Adrenal gland (tissue), 19 donors: ENCODE measurements around the gene GDPD4. TPM values are rescaled to one million over a fixed set of nuclear protein-coding genes. Genes with fewer than 3 reads are reported as not detected.

ENCODE experiments used
- DNase-seq, 7 donors: peaks; one replicate each; pipeline ENCODE4 v3.0.0-alpha.2; 2019 to 2020
- H3K27ac ChIP-seq, 5 donors: fragments of 200-600 bp; sonication (generic) in 4 of 5; 1 replicate in 3 of 5; 2 replicates in 2 of 5; pipeline versions ENCODE4 v1.5.1 to v1.8.0; 2016 to 2020; ENCODE audit warnings: mild to moderate bottlenecking in 1 of 5
- H3K27me3 ChIP-seq: fragments of 200-600 bp; 2 replicates; pipeline ENCODE4 v1.8.0; 2021
- H3K36me3 ChIP-seq, 2 donors: fragments of 200-600 bp; replicated peaks in 1 of 2; 1 replicate in 1 of 2; 2 replicates in 1 of 2; pipeline versions ENCODE4 v1.5.1 to v1.8.0; 2018 to 2022
- H3K4me1 ChIP-seq, 2 donors: fragments of 200-600 bp; replicated peaks in 1 of 2; 1 replicate in 1 of 2; 2 replicates in 1 of 2; pipeline versions ENCODE4 v1.5.1 to v1.8.0; 2018 to 2021
- H3K4me3 ChIP-seq, 4 donors: fragments of 200-600 bp; sonication (generic) in 3 of 4; one replicate each; pipeline ENCODE4 v1.5.1; 2016 to 2018
- H3K9me3 ChIP-seq, 3 donors: fragments of 200-600 bp; sonication (generic) in 1 of 3; replicated peaks in 1 of 3; 1 replicate in 2 of 3; 2 replicates in 1 of 3; pipeline versions ENCODE4 v1.5.1 to v1.8.0; 2016 to 2021
- POLR2A ChIP-seq, 2 donors: fragments of 450-650 bp; IDR thresholded peaks; one replicate each; pipeline ENCODE4 v1.6.1; 2017; ENCODE audit warnings: antibody characterized with exemption in 2 of 2, mild to moderate bottlenecking in 2 of 2, moderate library complexity in 1 of 2
- WGBS, 4 donors: extraction: QIAGEN DNeasy Blood & Tissue Kit in 2 of 4; methylation state at CpG; one replicate each; pipeline versions ENCODE4 v1.1.5 to v1.1.7; 2013 to 2017; 5-methylcytosine and 5-hydroxymethylcytosine counted together
- intact Hi-C, 2 donors: fragments of 100-400 bp; cut with DNase I; formaldehyde crosslinking; loops; one replicate each; pipeline versions ENCODE4 v1.14.1 to v1.15.0; 2022 to 2023
- long read RNA-seq, 10 donors: library from polyadenylated mRNA in 3 of 10; unstranded in 2 of 10; stranded (forward) in 1 of 10; transcript quantifications; one replicate each; pipeline ENCODE4 v2.0.0 and lab custom pipeline, GENCODE V29; 2021 to 2026
- polyA plus RNA-seq, 3 donors: library from polyadenylated mRNA; stranded (reverse); fragments of 200-250 nt in 2 of 3; fragments of 350-450 nt in 1 of 3; fragmentation: Illumina TruSeq in 1 of 3; extraction: RNeasy Lipid Tissue Mini Kit (QIAGEN cat#74804) in 1 of 3; gene quantifications; one replicate each; pipeline ENCODE4 v1.2.3, GENCODE V29; 2013 to 2014
- total RNA-seq, 9 donors: library from RNA; depleted of rRNA in 4 of 9; stranded (reverse); fragments of >200 nt in 4 of 9; fragments of 120-200 nt in 1 of 9; fragmentation: NEBNext Ultra II Directional in 1 of 9; extraction: Animal tissue kit (Norgen Biotek cat#: 25700) in 1 of 9; gene quantifications; one replicate each; pipeline versions ENCODE4 v1.1.0 to v1.2.4, GENCODE V29; 2013 to 2023
- TF ChIP-seq, protein P1 (sequence below), 6 experiments: fragments of 450-650 bp in 4 of 6; fragments of 200-600 bp in 2 of 6; sonication (generic) in 1 of 6; IDR thresholded peaks; 1 replicate in 5 of 6; 2 replicates in 1 of 6; pipeline versions ENCODE4 v1.5.1 to v1.8.0; 2016 to 2021; ENCODE audit warnings: antibody characterized with exemption in 6 of 6, mild to moderate bottlenecking in 2 of 6, moderate library complexity in 1 of 6
- donor health status: healthy with polysubstance abuse.
- donor health status: Bipolar disorder and iron deficiency.
- donor health status: DM: yes; HTN: yes; CAD: no.
- donor health status: DM: no; HTN: no; CAD: no.
- donor health status: DM: no; HTN: no; CAD: no.
- donor health status: DM: yes; HTN: yes; CAD: no.

The GDPD4 gene
- total RNA-seq (1 to 10 TPM in 1 of 9 donors, not detected in 8; 2.3 TPM), polyA plus RNA-seq (under 1 TPM in 1 of 3 donors, not detected in 2; 0.88 TPM)
- long read RNA-seq, donor 1, result 0 reads
- long read RNA-seq, donor 2, result 0 reads
- long read RNA-seq, donor 3, result 0 reads
- long read RNA-seq, donor 4, result 0 reads
- long read RNA-seq, donor 5, result 0 reads
- long read RNA-seq, donor 6, result 0 reads
- long read RNA-seq, donor 7, result 0 reads
- long read RNA-seq, donor 8, result 0 reads
- long read RNA-seq, donor 9, result 0 reads
- long read RNA-seq, donor 10, result 0 reads

- WGBS, 4 donors, result 81 to 90% (median 85%) methylated on average over 9 to 15 of the region's 15 CpGs
- Histone ChIP-seq H3K27ac (no peak within 1 kb of the TSS), H3K4me1 (no peaks in the 10 kb centered on the region), H3K9me3 (no peaks in the 10 kb centered on the region), H3K4me3 (no peak within 1 kb of the TSS), H3K27me3 (no peaks in the 10 kb centered on the region), H3K36me3 (no peaks in the 10 kb centered on the region)
- no peak for TF ChIP-seq POLR2A (IDR thresholded peaks at IDR 0.05)
- TF ChIP-seq, protein P1, sequence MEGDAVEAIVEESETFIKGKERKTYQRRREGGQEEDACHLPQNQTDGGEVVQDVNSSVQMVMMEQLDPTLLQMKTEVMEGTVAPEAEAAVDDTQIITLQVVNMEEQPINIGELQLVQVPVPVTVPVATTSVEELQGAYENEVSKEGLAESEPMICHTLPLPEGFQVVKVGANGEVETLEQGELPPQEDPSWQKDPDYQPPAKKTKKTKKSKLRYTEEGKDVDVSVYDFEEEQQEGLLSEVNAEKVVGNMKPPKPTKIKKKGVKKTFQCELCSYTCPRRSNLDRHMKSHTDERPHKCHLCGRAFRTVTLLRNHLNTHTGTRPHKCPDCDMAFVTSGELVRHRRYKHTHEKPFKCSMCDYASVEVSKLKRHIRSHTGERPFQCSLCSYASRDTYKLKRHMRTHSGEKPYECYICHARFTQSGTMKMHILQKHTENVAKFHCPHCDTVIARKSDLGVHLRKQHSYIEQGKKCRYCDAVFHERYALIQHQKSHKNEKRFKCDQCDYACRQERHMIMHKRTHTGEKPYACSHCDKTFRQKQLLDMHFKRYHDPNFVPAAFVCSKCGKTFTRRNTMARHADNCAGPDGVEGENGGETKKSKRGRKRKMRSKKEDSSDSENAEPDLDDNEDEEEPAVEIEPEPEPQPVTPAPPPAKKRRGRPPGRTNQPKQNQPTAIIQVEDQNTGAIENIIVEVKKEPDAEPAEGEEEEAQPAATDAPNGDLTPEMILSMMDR (IDR thresholded peaks at IDR 0.05), result no peak
- no peak for DNase-seq
- intact Hi-C loops, result no loop called here
Observed at GRCh38 chr11:77301510-77301909, at the start of gene GDPD4. GDPD4 (minus strand) TSS chr11:77301686; CDS start chr11:77285137, 16,549 bp downstream.

GRCh38 chr11:77347948-77348347, 46.5 kb upstream of the GDPD4 start:
- DNase-seq, result no peak
- TF ChIP-seq, protein P1 (IDR thresholded peaks at IDR 0.05), result no peak
- no peak for TF ChIP-seq POLR2A (IDR thresholded peaks at IDR 0.05)
- peaks cover 0 to 8% of the 10 kb centered on the region in 2 donors for H3K4me1 ChIP-seq
- H3K9me3 ChIP-seq, result no peaks in the 10 kb centered on the region
- WGBS, 4 donors, result 79 to 88% (median 83%) methylated on average over 2 of the region's 2 CpGs
- H3K27ac ChIP-seq, result no peak overlapping the region
- H3K36me3 ChIP-seq, result no peaks in the 10 kb centered on the region
- intact Hi-C loops, result no loop called here
- no peak overlapping the region for H3K4me3 ChIP-seq
- no peaks in the 10 kb centered on the region for H3K27me3 ChIP-seq

DNA sequence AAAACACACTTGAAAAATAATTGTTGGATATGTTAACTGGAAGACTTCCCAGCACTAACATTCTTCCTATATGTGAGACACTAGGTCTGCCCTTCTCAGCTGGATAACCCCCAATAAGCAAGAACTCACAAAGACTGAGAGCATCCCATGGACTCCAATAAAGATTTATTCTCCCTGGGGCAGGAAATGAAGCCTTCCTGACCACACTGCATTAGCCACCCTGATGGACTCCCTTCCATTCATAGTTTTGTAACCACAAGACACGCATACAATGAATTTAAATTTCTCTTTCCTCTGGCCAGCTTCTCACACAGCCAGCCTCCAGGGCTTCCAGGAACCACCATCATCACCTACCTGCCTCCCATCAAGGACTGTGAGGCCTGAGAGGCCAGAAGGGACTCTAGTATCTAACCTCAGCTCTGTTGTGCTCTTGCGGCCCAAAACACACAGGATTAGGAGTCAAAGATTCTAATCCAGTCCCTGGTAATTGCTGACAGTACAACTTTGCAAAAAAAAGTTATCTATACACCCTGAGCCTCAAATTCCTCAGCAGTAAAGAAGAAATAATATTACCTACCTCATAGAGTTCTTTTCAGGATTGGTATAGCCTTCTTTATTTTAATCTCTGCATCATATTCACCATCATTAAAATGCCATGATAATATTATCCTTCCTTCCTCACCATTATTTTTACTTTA, 45.6 kb upstream of the GDPD4 start:
- Histone ChIP-seq H3K4me3 (no peak overlapping the region), H3K9me3 (no peaks in the 10 kb centered on the region), H3K27ac (no peak overlapping the region), H3K27me3 (no peaks in the 10 kb centered on the region), H3K36me3 (no peaks in the 10 kb centered on the region), H3K4me1 (peaks cover 0 to 8% of the 10 kb centered on the region in 2 donors)
- no peak for DNase-seq
- TF ChIP-seq, protein P1 (IDR thresholded peaks at IDR 0.05), result no peak
- TF ChIP-seq POLR2A (IDR thresholded peaks at IDR 0.05), result no peak
- 88 to 98% (median 96%) methylated on average over 2 of the region's 2 CpGs for WGBS, 4 donors
- intact Hi-C loops, result no loop called here

- Histone ChIP-seq H3K4me1 (no peaks in the 10 kb centered on the region), H3K27me3 (no peaks in the 10 kb centered on the region), H3K36me3 (no peaks in the 10 kb centered on the region), H3K4me3 (no peak overlapping the region), H3K9me3 (no peaks in the 10 kb centered on the region), H3K27ac (no peak overlapping the region)
- intact Hi-C loops, result no loop called here
- DNase-seq, result no peak
- TF ChIP-seq, protein P1 (IDR thresholded peaks at IDR 0.05), result no peak
- no peak for TF ChIP-seq POLR2A (IDR thresholded peaks at IDR 0.05)
- WGBS, 4 donors, result 79 to 89% (median 88%) methylated on average over 3 of the region's 3 CpGs
Observed at GRCh38 chr11:77345621-77346020, 44.1 kb upstream of the GDPD4 start.
